ENCODE measurements around the gene MYO3A.

GRCh38 chr10:26044141-26044749 lies 110.2 kb downstream of the MYO3A start:
- TF ChIP-seq CTCF (conservative IDR thresholded peaks at IDR 0.05; ENCODE audit: low read depth, low read length) (no peak), POLR2A (IDR thresholded peaks at IDR 0.05; ENCODE audit: low read depth, low read length) (no peak), CEBPB (IDR thresholded peaks at IDR 0.05; ENCODE audit: low read depth, low read length) (no peak), RFX5 (IDR thresholded peaks at IDR 0.05; ENCODE audit: low read depth, low read length) (no peak)
